Measurements from ENCODE around the gene SKOR2. TPM values are rescaled to one million over a fixed set of nuclear protein-coding genes. Genes with fewer than 3 reads are reported as not detected.

SKOR2 gene
- total and polyA plus RNA-seq, 9 of the 15 experiments (the other 6 are each of a cell fraction or from before 2014, with no cell fraction given): not detected

DNA sequence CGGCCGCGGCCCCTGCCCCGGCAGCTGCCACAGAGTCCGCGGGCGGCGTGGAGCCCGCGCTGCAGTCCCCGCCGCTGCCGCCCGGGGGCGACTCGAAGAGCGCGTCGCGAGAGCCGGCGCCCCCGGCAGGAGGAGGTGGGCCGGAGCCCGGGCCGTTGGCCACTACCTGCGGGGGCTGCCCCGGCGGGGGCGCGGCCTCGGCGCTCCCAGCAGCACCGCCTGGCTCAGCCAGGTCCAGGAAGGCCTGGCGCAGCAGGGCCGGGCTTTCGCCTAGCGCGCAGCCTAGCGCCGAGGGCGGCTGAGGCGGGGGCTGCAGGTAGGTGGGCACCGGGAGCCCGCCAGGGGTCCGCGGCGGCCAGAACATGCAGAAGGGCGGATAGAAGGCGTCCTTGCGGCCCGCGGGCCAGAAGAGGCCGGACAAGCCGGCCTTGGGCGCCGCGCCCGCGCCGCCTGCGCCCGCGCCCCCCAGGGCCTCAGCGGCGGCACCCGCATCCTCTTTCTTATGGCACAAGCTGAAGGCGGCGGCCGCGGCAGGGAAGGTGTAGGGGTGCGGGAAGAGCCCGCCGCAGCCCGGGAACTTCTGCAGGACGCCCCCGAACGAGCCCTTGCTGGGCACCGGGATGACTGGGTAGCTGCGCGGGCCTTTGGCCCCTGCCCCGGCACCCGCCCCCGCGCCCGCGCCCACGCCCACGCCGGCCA is 3.9 kb downstream of the SKOR2 start (continued):
- TF ChIP-seq, protein P1, sequence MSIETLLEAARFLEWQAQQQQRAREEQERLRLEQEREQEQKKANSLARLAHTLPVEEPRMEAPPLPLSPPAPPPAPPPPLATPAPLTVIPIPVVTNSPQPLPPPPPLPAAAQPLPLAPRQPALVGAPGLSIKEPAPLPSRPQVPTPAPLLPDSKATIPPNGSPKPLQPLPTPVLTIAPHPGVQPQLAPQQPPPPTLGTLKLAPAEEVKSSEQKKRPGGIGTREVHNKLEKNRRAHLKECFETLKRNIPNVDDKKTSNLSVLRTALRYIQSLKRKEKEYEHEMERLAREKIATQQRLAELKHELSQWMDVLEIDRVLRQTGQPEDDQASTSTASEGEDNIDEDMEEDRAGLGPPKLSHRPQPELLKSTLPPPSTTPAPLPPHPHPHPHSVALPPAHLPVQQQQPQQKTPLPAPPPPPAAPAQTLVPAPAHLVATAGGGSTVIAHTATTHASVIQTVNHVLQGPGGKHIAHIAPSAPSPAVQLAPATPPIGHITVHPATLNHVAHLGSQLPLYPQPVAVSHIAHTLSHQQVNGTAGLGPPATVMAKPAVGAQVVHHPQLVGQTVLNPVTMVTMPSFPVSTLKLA (conservative IDR thresholded peaks at IDR 0.05): no peak
- no peak for TF ChIP-seq RFX5 (IDR thresholded peaks at IDR 0.05; ENCODE audit: low read depth, low read length)
- TF ChIP-seq MEF2A (IDR thresholded peaks at IDR 0.05; ENCODE audit: control insufficient read depth, low read depth, low read length): no peak

- Histone ChIP-seq H3K36me3 (ENCODE audit: control insufficient read depth, insufficient read depth, low read length) (no peaks in the 10 kb centered on the region), H3K9ac (ENCODE audit: insufficient read depth in 1 of 2, low read depth in 2 of 2, low read length in 2 of 2) (no peak overlapping the region), H3K4me1 (replicated peaks in 1 of 2; ENCODE audit: control insufficient read depth in 2 of 2, insufficient read depth in 2 of 2, low read length in 2 of 2) (peaks cover 0 to 5% of the 10 kb centered on the region in 2 experiments; a peak in 1 of 5 replicates), H3K79me2 (ENCODE audit: control insufficient read depth, insufficient read depth, low read length) (no peaks in the 10 kb centered on the region), H3K4me3 (no peak overlapping the region), H2AFZ (ENCODE audit: low read depth, low read length) (no peak overlapping the region), H3K4me2 (ENCODE audit: insufficient read depth, low read length) (no peak overlapping the region), H4K20me1 (replicated peaks; ENCODE audit: control insufficient read depth, insufficient read depth, low read length) (no peaks in the 10 kb centered on the region), H3K27me3 (ENCODE audit: control insufficient read depth in 2 of 2, insufficient read depth in 2 of 2, low read length in 2 of 2) (peaks cover 2 to 21% of the 10 kb centered on the region in 2 experiments; a peak in 3 of 5 replicates), H3K9me3 (replicated peaks; ENCODE audit: control insufficient read depth, insufficient read depth, low read depth, low read length) (no peaks in the 10 kb centered on the region), H3K9me1 (ENCODE audit: control insufficient read depth, insufficient read depth, low read length) (no peaks in the 10 kb centered on the region), H3K27ac (ENCODE audit: extremely low read depth, low read depth, low read length) (no peak overlapping the region)
- no peak for FAIRE-seq
- no peak for DNase-seq (ENCODE audit: extremely low read depth in 1 of 4, low spot score in 3 of 4)
- ChIA-PET POLR2A (no interaction called here), CTCF (ENCODE audit: low intra/inter-chr PET ratio) (no interaction called here)
- in situ Hi-C loops (cut with MboI): no loop called here
- ATAC-seq: no peak
- intact Hi-C loops (cut with micrococcal nuclease): no loop called here
- no CpG with 5 or more reads among the region's 47 CpGs for WGBS (ENCODE audit: insufficient coverage, low coverage, missing lambda C conversion rate)
- no TSS peak for BruUV-seq (replicated peaks)
- TF ChIP-seq HINFP (tag; conservative IDR thresholded peaks at IDR 0.05; ENCODE audit: low read depth): no peak
- TF ChIP-seq EWSR1 (IDR thresholded peaks at IDR 0.05; ENCODE audit: borderline replicate concordance, low read depth, partially characterized antibody): no peak
- TF ChIP-seq ELK1 (CRISPR knock-in tag; IDR thresholded peaks at IDR 0.05): no peak
- TF ChIP-seq PYGO2 (tag; IDR thresholded peaks at IDR 0.05): no peak
- TF ChIP-seq CLOCK (CRISPR knock-in tag; IDR thresholded peaks at IDR 0.05; ENCODE audit: borderline replicate concordance): no peak
- no peak for TF ChIP-seq RFX1 (IDR thresholded peaks at IDR 0.05)
- no peak for TF ChIP-seq E2F5 (CRISPR knock-in tag; IDR thresholded peaks at IDR 0.05)
- TF ChIP-seq CEBPB (tag; IDR thresholded peaks at IDR 0.05): no peak
- TF ChIP-seq HEY1 (CRISPR knock-in tag; IDR thresholded peaks at IDR 0.05; ENCODE audit: borderline replicate concordance): no peak
Observed at GRCh38 chr18:47247036-47247415, 4.4 kb downstream of the SKOR2 start.
